Measurements from ENCODE around the gene SLC25A1.
"Not testable (repeated sequence)": the region's sequence is repeated elsewhere in the genome, so short reads cannot be mapped to it uniquely, and the experiment has no call there.

SLC25A1 gene

DNA sequence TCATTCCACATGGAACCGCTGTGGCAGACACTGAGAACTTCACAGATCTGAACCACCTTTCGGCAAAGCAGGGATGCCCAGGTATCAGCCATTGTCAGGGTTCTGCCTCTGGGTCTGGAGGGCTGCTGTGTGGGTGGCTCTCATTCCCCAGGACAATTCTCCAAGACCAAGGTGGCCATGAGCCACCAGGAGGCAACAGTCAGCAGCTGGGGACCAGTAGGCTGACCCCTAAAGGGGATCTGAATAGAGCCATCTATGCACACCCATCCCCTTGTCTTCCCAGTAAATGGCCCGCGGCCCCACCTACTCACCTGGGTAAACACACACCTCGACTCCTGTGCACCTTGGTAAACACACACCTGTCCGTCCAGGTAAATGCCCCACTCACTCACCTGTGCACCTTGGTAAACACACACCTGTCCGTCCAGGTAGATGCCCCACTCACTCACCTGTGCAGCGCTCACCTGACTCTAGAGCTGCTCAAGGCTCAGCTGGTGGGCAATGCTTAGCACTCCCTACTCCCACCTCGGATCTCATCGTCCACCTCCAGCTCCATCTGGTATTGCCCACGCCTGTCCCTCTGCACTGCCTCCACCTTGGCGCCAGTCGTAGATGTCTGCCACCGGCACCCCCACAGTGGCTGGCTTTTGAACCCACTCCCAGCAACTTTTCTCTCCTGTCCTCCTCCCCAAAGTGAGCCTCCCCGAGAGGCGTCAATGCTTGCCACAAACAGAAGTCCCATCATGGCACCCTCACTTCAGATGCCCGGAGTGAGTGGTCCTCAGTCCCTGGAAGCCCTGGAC lies 10.2 kb downstream of the SLC25A1 start:
- DNase-seq = no peak

DNA sequence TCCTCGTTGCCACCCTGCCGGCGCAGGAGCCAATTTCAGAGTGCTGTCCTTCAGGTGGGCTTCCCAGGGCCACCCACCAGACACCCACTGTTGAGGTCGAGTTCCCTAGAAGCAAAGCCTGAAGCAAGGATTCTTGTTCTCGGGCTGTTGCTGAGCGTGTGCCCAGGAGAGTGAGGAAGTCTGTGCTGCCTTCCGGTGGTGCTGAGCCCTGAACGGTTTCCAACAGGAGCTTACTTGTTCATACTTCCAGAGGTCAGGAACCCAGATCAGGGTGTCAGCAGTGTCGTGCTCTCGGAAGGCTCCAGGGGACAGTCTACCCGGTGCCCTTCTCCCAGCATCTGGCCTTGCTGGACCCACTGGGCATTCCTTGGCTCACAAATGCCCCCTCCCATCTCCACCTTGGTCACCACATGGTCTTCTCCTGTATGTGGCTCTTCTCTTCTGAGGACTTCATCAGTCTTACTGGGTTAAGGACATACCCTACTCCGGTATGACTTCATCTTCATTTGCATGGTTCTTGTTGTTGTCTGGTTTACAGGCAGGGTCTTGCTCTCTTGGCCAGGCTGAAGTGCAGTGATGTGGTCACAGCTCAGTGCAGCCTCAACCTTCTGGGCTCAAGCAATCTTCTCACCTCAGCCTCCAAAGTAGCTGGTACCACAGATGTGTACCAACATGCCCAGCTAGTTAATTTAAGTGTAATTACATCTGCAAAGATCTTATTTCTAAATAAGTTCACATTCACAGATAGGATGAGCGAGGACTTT lies 11.2 kb downstream of the SLC25A1 start:
- DNase-seq = no peak

DNA sequence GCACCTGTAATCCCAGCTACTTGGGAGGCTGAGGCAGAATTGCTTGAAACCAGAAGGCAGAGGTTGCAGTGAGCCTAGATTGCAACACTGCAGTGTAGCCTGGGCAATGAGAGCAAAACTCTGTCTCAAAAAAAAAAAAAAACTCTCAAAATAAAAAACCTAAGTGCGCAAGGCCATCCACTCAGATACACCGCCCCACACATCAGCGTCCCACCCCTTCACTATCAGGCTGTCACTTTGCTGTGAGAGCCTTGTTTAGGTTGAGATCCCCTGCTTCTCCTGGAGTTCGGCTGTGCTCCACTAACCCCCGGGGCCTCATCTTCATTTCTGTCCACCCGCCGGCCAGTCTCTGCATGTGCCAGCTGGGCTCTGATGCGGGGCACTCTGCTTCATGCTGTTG lies 12.1 kb downstream of the SLC25A1 start:
- no peak for DNase-seq

DNA sequence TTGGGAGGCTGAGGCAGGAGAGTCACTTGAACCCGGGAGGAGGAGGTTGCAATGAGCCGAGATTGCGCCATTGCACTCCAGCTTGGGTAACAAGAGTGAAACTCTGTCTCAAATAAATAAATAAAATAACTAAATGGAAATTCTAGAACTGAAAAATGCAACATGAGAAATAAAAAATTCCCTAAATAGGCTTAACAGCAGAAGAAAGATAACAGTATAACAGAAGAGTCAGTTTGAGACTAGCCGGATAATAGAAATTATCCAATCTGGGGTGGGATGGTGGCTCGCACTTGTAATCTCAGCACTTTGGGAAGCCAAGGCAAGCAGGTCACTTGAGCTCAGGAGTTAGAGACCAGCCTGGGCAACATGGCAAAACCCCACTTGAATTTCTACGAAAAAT lies 14.1 kb downstream of the SLC25A1 start:
- DNase-seq = no peak

DNA sequence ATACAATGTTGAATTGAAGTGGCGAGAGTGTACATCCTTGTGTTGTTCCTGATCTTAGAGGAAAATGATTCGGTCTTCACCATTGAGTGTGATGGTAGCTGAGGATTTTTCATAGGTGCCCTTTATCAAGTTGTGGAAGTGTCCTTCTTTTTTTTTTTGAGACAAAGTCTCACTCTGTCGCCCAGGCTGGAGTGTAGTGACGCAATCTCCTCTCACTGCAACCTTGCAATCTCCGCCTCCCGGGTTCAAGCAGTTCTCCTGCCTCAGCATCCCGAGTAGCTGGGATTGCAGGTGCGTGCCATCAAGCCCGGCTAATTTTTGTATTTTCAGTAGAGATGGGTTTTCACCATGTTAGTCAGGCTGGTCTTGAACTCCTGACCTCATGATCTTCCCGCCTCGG lies 19.9 kb downstream of the SLC25A1 start:
- DNase-seq = not testable (repeated sequence)

DNA sequence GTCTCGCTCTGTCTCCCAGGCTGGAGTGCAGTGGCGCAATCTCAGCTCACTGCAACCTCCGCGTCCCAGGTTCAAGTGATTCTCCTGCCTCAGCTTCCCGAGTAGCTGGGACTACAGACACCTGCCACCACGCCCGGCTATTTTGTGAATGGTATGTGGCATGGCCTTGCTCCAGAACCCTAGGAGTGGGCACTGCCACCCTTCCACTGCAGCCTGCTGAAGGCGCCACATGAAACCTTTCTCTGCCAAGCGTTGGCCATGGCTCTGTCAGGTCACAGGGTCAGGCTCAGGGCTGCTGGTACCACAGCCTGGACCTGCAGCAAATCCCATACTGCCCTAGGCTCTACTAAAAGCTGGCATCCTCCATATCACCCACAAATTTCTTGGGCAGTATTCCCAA lies 22.4 kb downstream of the SLC25A1 start:
- not testable (repeated sequence) for DNase-seq

DNA sequence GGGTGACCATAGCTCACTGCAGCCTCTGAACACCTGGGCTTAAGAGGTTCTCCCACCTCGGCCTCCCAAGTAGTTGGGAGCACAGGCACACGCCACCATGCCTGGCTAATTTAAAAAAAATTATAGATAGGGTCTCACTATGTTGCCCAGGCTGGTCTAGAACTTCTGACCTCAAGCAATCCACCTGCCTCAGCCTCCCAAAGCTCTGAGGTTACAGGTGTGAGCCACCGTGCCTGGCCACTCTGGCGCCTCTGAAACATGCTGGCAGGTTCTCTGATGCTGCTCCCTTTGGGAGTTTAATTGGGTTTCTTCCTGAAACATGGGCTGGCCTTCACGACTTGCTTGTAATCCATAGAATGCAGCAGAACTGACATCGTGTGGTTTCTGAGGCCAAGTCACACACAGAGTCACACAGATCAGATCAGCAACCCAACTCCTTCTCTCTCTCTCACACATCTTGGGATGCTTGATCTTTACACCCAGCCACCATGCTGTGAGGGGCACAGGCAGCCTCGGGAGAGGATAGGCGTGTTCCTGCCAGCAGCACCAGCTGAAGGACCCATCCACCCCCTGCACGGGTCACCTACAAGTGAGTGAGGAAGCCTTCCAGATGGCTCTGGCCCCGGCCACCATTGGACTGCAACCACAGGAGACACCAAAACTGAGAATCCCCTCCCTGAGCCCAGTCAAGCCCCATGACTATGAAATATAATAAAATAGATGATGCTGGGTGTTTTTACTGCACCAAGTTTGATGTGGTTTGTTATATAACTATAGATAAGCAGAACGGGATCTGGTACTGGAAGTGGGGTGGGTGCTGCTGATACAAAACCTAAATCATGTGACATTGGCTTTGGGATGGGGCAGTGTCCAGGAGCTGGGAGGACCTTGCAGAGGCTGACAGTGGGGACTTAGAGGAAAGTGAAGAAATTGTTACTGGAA lies 25.3 kb downstream of the SLC25A1 start:
- no peak for DNase-seq

DNA sequence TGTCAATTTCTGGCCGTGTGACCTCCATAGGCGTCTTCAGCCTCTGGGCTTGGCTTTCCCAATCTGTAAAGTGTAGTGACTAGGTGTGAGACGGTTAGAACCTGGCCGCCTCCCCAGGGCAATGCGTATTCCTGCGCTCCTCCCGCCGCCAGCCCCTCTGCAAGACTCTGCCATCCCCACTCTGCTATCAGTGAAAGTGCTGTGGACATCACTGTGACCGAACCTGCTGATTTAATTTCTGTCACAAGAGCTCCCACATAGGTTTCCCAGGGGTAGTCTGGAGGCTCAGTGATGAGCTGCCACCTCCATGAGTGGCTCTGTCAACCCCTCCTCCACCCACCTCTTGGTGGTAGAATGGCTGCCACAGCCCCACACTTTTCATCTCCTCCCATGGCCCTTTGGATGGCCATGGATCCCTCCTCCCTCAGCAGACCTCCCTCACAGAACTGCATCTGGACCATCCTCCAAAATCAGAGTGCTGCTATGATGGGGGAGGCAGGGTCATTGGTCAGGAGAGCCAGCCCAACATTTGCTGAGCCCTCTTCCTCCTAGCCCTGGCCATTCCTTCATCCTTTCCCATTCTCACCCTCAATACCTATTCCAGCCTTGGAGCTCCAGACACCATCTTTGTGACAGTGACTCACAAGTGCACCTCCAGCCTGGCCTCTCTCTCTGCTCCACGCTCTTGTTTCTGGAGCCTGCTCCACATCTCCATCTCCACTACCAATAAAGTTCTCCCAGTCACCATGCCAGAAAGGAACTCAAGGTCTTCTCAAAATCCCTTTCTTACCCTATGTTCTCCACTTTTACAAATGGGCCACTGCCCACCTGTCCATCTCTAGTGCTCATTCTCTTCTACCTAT lies 27.0 kb downstream of the SLC25A1 start:
- DNase-seq = no peak

DNA sequence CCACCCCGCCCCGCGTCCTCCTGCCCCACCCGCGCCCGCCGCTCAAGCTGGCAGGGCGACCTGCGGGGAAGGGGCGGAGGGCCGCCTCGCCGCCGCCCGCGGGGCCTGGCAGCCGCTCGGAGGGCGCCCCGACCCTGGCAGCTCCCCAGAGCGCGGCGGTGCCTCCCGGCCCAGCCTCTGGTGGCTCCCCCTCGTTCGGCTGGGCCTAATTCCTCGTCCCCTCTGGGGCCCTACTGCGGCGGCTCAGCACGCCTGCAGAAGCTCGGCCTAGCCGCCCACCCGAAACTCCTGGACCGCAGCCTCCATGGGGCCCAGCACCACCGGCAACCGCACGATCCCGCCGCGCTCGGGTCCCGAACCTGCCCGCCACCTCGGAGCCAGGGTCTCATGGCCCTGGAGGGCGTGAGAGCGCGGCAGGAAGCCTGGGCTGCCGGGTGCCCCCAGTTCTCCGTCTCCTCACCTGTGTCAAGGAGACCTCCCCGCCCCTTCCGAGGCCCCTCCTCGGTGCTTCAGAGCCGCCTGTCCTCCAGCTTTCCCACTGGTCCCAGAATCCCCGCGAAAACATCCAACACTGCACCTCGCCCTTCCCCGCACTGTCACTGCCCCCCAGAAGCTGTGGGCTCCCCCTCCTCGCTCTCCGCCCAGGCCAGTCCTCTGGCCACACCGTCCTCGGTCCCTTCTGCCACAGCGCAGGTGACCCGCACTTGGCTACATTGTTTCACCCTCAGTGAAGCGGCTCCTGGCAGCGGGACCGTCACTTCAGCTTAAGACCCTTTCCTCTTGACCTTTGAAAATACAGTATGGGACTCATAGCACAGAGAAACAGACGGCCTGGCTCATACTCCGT lies 27.8 kb downstream of the SLC25A1 start:
- DNase-seq = no peak

DNA sequence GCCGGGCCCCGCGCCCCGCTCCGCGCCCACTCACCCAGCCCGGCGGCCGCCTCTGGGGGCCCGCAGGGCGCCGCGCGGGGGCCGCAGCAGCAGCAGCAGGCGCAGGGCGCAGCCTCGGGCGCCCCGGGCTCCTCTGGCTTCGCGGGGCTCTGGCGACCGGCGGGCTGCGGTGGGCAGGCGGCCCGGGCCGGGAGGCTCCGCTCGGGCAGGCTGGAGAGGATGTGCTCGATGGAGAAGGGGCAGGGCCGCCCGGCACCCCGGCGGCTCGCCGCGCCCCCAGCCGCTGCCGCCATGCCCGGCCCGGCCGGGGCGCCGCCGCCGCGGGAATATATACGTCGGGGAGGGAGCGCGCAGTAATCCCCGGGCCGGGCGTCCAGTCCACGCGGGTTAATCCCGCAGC lies 28.5 kb downstream of the SLC25A1 start, which contains the start of gene GSC2:
TSS of gene GSC2 (minus strand) at position 302 of the 400 bp plus-strand sequence. CDS start at position 293, 9 bp downstream.
- no peak for DNase-seq

DNA sequence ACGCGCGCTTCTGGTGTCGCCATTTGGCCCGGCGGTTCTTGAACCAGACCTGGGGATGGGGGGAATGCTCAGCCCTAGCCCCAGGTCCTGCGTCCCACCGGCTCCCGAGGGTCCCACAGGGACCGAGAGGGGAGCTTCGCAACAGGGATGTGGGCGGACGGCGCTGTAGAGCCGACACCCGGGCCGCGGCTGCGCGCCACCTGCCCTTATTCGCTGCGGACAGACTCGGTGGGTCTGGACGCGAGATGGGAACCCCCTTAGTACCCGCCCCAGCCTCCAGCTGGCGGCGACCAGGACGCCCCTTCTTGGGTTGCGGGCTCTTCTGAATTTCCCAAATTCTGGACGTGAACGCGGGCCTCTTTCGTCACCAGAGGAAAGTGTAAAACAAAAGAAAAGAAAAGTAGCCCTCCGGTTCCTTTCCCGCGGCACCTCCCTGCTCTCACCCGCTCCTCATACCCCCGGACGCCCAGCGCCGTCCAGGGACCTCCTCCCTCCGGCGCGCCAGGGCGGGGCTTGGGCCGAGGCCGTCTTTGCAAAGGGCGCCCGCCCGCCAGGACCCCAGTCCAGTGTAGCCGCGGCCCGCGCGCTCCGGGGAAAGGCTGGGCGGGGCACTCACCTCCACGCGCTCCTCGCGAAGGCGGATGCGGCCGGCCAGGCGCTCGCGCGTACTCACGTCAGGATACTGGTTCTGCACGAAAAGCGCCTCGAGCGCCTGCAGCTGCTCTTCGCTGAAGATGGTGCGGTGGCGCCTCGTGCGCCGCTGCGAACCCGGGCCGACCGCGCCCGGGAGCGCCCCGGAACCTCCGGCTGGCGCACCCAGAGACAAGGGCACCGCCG lies 29.3 kb downstream of the SLC25A1 start:
- no peak for DNase-seq

DNA sequence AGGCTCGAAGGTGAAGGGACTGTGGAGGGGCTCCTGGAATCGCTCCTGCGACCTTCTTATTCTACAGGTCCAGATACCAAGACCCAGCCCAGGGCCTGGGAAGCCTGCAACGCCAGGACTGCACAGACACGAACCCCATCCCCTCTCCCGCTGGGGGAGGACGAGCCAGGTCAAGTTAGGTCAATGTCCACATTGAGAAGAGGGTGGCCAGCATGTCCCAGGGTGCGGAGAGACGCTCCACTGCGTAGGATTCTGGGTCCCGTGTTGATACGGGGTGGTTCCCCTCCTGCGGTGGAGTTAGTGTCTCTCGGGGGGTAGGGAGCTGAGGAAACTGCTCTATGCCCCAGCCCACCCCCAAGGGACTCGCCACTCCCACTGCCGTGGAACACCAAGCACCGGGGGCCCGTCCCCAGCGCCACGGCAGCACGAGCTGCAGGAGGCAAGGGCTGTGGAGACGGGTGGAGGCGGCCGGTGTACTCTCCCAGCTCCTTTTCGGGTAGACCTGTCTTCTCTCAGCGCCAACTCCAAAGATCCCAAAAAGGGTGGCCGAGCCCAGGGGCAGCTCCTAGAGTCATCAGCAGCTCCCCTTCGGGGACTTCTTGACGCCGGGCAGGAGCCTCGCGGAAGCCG lies 30.0 kb downstream of the SLC25A1 start:
- no peak for DNase-seq

DNA sequence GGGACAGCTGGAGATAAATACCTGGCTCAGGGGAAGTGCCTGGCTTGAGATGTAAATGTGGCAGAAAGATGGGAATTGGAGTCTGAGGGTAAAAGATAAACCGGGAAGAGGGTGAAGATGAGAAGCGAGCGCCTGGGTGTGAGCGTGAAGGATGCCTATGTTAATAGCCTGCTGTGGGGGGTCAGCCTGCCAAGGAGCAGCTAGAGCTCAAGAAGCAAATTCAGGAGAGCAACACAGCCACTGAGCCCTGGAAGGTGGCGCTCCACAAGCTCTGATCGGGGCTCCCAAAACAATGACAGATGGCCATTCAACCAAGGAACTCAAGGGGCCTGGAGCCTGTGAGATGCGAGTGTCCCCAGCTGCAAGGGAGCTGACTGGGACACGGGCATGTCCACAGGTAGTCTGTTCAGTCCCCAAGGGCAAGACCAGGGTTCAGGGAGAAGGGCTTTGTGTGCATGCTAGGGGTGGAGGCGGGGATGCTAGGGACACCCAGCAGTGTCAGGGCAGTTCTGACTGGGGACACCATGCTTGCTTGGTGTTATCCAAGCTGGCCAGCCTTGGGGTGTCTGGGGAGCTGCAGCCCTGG lies 31.2 kb downstream of the SLC25A1 start:
- DNase-seq = no peak

DNA sequence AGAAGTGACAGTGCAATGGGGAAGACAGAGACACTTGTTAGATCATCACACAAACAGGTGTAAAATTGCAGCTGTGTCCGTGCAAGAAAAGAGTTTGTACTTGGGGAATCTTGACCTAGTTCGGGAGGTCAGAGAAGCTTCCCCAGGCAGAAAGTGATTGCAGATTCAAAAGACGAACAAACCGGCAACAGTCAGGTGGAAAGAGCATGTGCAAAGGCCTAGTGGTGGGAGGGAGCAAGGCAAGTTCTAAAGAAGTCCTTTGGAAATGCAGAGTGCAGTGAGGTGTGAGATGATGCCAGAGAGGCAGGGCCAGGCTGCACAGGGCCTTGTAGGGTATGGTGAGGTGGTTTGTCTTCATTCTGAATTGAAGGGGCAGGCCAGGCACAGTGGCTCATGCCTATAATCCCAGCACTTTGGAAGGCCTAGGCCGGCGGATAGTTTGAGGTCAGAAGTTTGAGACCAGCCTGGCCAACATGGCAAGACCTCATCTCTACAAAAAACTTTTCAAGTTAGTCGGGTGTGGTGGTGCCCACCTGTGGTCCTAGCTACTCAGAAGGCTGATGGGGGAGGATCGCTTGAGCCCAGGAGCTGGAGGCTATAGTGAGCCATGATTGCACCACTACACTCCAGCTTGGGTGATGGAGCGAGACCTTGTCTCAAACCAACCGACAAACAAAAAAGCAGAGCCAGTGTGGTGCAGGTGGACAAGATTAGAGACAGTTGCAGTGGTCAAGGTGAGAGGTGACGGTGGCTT lies 32.1 kb downstream of the SLC25A1 start:
- no peak for DNase-seq

DNA sequence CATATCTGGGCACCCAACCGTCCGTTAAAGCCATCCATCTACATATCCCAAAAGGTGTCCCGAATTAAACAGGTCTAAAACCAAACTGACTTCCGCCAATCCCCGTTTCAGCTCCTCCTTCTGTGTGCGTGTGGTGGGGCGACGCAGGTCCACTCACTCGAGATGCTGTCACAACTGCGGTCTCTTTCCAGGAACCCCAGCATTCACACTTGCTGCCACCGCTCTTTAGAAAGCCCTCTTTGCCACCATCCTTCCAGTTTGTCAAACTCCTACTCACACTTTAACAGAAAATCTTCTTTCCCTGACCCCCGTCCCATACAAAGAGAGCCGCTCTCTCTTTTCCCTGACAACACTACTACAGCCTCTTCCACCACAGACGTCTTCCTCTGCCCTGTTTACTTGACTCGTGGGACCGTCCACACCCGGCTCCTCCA lies 34.6 kb downstream of the SLC25A1 start:
- DNase-seq = no peak

DNA sequence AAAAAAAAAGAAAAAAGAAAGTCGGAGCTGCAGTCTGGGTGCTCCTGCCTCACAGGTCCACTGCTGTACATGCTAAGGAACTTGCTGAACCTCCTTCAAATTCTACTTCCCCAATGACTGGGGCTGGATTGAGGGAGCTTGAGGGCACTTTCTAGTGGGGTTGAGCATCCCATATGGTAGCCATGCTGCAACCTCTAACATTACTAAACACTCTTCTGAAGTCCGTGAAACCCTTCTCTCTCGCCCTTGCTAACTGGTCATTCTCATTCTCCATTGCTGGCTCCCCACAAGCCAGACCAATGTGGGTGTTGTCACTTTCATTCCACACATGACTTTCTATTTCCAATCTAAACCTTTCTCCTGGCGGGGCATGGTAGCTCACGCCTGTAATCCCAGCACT lies 35.3 kb downstream of the SLC25A1 start:
- DNase-seq = no peak

DNA sequence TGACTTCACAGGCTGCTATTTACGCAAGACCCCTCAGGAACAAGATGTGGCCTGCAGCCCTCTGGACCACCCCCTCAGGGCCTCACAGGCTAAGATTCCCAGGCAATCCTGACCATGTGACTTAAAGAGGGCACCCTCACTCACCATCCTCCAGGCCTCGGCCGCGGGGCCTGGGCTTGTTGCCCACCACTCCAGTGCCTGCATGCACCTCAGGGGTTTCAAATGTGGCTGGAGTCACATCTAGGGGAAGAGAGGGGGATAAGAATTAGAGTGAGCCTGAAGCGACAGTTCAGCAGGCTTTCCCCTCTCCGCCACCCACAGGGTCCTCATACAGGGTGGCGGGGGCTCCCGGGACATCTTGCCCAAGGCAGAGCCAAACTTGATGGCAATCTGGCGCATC lies 36.1 kb downstream of the SLC25A1 start:
- no peak for DNase-seq
